A673 (cell line): ENCODE data around the gene DNAH12. TPM values are rescaled to one million over a fixed set of nuclear protein-coding genes. Genes with fewer than 3 reads are reported as not detected.

ENCODE experiments used
- BruUV-seq: library from RNA; stranded (reverse); fragments of 400-500 nt; replicated peaks from 2 replicates; lab custom pipeline; 2021; lab: Mats Ljungman, UMichigan
- CTCF ChIA-PET: fragments of 300-600 bp; sonication (Branson Sonifier 250); formaldehyde crosslinking; loops from one replicate; lab custom pipeline; 2022; ENCODE audit warnings: antibody characterized with exemption; lab: Charles Lee
- POLR2A ChIA-PET: fragments of 300-600 bp; sonication (Branson Sonifier 250); formaldehyde crosslinking; loops from one replicate; lab custom pipeline; 2022; ENCODE audit warnings: antibody characterized with exemption; ENCODE audit not compliant: low non-redundant PET; lab: Charles Lee
- DNase-seq: peaks from one replicate; pipeline ENCODE4 v3.0.0-alpha.2; 2015; ENCODE audit warnings: low spot score
- H3K27ac ChIP-seq: fragments of 200-600 bp; sonication (generic); 2 replicates; pipeline ENCODE4 v1.5.1; 2016; ENCODE audit warnings: mixed run types, low read depth, mild to moderate bottlenecking, mixed read lengths, antibody characterized with exemption, low read length; ENCODE audit not compliant: poor library complexity, severe bottlenecking
- H3K27me3 ChIP-seq: fragments of 200-600 bp; sonication (generic); replicated peaks from 2 replicates; pipeline ENCODE4 v1.6.1; 2017; ENCODE audit warnings: mixed run types, low read depth, mild to moderate bottlenecking, mixed read lengths, antibody characterized with exemption, low read length; ENCODE audit not compliant: insufficient read depth, poor library complexity
- H3K36me3 ChIP-seq: fragments of 200-600 bp; sonication (generic); 2 replicates; pipeline ENCODE4 v1.6.1; 2016; ENCODE audit warnings: mixed run types, mild to moderate bottlenecking, mixed read lengths, antibody characterized with exemption, low read length; ENCODE audit not compliant: insufficient read depth, poor library complexity, severe bottlenecking
- H3K4me1 ChIP-seq: fragments of 200-600 bp; sonication (generic); 2 replicates; pipeline ENCODE4 v1.6.1; 2017; ENCODE audit warnings: mixed run types, mild to moderate bottlenecking, mixed read lengths, antibody characterized with exemption, low read length; ENCODE audit not compliant: insufficient read depth, poor library complexity, severe bottlenecking
- H3K4me3 ChIP-seq: fragments of 200-600 bp; sonication (generic); 2 replicates; pipeline ENCODE4 v1.5.1; 2016; ENCODE audit warnings: low read depth, mixed run types, mild to moderate bottlenecking, mixed read lengths, low read length; ENCODE audit not compliant: poor library complexity, severe bottlenecking
- H3K9me3 ChIP-seq: fragments of 200-600 bp; sonication (generic); 2 replicates; pipeline ENCODE4 v1.6.1; 2016; ENCODE audit warnings: mixed run types, low read depth, mild to moderate bottlenecking, mixed read lengths, antibody characterized with exemption, low read length; ENCODE audit not compliant: poor library complexity, severe bottlenecking
- EZH2 ChIP-seq: fragments of 200-600 bp; sonication (generic); IDR thresholded peaks from 2 replicates; pipeline ENCODE4 v1.6.1; 2017; ENCODE audit warnings: borderline replicate concordance, low read depth, mild to moderate bottlenecking, mixed read lengths, antibody characterized with exemption, low read length; ENCODE audit not compliant: poor library complexity, severe bottlenecking
- intact Hi-C: fragments of 100-400 bp; cut with micrococcal nuclease; formaldehyde crosslinking; loops from one replicate; pipeline ENCODE4 v1.10.0; 2022; ENCODE audit not compliant: unreplicated experiment
- total RNA-seq: library from RNA; stranded (reverse); gene quantifications from 2 replicates; pipeline ENCODE4 v1.2.3, GENCODE V29; 2021
- TF ChIP-seq, protein P1 (sequence below): fragments of 300-800, 200-600 bp; sonication (generic); conservative IDR thresholded peaks from 2 replicates; pipeline ENCODE4 v1.5.1; 2017; ENCODE audit warnings: low read depth, mild to moderate bottlenecking, antibody characterized with exemption, low read length, moderate library complexity, mixed read lengths

Gene DNAH12
- total RNA-seq, 1 experiment from 2014 or later = not detected

DNA sequence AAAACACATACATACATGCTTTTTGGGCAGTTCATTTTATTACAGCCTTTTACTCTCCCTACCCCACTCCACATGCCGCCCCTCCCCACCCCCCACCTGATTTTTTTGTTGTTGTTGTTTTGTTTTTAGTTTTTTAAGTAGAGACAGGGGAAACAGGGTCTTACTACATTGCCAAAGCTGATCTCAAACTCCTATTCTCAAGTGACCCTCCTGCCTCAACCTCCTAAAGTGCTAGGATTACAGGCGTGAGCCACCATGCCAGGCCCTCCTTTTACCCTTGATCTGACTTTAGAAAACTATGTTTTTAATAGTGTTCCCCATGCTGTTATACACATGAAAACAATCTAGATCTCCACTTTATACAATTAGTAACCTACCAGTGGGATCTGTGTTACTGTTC, 26.7 kb upstream of the DNAH12 start:
- Histone ChIP-seq H3K9me3 (no peaks in the 10 kb centered on the region), H3K27me3 (no peaks in the 10 kb centered on the region), H3K4me1 (no peaks in the 10 kb centered on the region), H3K4me3 (no peak overlapping the region), H3K36me3 (peaks cover 7% of the 10 kb centered on the region), H3K27ac (no peak overlapping the region)
- ChIA-PET CTCF (no interaction called here), POLR2A (no interaction called here)
- intact Hi-C loops = no loop called here
- no TSS peak for BruUV-seq
- DNase-seq = no peak
- TF ChIP-seq, protein P1, sequence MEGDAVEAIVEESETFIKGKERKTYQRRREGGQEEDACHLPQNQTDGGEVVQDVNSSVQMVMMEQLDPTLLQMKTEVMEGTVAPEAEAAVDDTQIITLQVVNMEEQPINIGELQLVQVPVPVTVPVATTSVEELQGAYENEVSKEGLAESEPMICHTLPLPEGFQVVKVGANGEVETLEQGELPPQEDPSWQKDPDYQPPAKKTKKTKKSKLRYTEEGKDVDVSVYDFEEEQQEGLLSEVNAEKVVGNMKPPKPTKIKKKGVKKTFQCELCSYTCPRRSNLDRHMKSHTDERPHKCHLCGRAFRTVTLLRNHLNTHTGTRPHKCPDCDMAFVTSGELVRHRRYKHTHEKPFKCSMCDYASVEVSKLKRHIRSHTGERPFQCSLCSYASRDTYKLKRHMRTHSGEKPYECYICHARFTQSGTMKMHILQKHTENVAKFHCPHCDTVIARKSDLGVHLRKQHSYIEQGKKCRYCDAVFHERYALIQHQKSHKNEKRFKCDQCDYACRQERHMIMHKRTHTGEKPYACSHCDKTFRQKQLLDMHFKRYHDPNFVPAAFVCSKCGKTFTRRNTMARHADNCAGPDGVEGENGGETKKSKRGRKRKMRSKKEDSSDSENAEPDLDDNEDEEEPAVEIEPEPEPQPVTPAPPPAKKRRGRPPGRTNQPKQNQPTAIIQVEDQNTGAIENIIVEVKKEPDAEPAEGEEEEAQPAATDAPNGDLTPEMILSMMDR = no peak
- no peak for TF ChIP-seq EZH2

DNA sequence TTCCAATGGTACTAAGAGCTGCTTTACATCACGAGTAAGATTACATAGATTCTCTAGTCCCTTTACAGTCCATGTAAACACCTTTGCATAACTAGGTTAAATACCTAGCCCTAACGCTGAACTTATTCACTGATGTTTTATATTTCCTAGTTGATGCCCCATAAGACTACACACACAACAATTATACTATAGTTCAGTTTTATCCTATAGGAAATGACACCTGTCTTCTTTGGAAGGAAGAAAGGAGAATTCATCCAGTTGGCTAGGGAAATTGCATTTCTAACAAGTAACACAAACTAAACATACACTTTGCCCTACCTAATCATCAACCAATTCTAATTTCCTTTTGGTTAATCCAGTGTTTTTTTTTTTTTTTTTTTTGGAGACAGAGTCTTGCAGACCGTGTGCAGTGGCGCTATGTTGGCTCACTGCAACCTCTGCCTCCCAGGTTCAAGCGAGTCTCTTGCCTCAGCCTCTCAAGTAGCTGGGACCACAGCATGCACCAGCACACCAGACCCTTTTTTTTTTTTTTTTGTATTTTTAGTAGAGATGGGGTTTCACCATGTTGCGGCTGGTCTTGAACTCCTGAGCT, 25.8 kb upstream of the DNAH12 start:
- TF ChIP-seq, protein P1 = no peak
- no peak for TF ChIP-seq EZH2
- ChIA-PET CTCF (no interaction called here), POLR2A (interaction anchor here (0.7 kb wide), 1 partner anchor 8 kb away, joined by 10 read pairs; no protein-coding TSS in a partner anchor)
- Histone ChIP-seq H3K27ac (no peak overlapping the region), H3K27me3 (no peaks in the 10 kb centered on the region), H3K4me1 (no peaks in the 10 kb centered on the region), H3K9me3 (no peaks in the 10 kb centered on the region), H3K36me3 (peaks cover 7% of the 10 kb centered on the region), H3K4me3 (no peak overlapping the region)
- no peak for DNase-seq
- no TSS peak for BruUV-seq
- intact Hi-C loops = no loop called here

DNA sequence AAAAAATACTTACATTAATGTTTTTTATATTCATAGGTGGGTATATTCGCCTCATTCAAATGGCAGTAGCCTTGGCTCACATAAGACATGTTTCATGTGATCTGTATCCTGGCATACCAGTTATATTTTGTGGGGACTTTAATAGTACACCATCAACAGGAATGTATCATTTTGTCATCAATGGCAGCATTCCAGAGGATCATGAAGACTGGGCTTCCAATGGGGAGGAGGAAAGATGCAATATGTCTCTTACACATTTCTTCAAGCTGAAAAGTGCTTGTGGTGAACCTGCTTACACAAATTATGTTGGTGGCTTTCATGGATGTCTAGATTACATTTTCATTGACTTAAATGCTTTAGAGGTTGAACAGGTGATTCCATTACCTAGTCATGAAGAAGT, 15.4 kb upstream of the DNAH12 start:
- Histone ChIP-seq H3K4me1 (peaks cover 3% of the 10 kb centered on the region), H3K27me3 (no peaks in the 10 kb centered on the region), H3K9me3 (no peaks in the 10 kb centered on the region), H3K27ac (no peak overlapping the region), H3K36me3 (no peaks in the 10 kb centered on the region), H3K4me3 (no peak overlapping the region)
- TF ChIP-seq, protein P1 = no peak
- no peak for TF ChIP-seq EZH2
- DNase-seq = peak; percentile 2
- intact Hi-C loops = no loop called here
- ChIA-PET POLR2A (no interaction called here), CTCF (no interaction called here)
- TSS peak; percentile 8 for BruUV-seq
